ENCODE data around the gene CTDP1. TPM values are rescaled to one million over a fixed set of nuclear protein-coding genes. Genes with fewer than 3 reads are reported as not detected.

The CTDP1 gene
- total RNA-seq = 17.2 and 19.3 TPM in 2 replicates

DNA sequence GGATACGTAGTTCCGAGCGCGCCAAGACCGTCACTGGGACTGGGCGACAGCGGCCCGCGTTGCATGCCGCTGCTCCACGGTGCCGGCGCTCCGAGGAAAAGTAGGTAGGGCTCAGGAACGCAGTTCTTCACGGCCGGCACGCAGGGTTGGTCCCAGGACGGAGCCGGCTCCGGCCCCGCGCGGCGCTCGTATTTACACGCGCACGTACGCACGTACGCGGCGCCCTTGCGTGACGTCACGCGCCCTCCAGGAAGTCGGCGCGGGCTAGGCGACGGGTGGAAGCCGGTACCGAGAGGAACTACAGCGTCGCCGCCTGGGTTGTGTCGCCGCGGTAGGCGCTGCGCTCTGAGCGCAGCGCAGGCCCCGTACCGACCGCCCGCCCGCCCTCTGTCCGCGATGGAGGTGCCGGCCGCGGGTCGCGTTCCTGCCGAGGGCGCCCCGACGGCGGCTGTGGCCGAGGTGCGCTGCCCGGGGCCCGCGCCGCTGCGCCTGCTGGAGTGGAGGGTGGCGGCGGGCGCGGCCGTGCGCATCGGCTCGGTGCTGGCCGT lies at the start of gene CTDP1:
TSS of gene CTDP1 (plus strand) at position 252 of the 548 bp plus-strand sequence. CDS start at position 397, 145 bp downstream.

GRCh38 chr18:79797518-79798345 lies 118.1 kb downstream of the CTDP1 start, which contains the start of gene KCNG2:
TSS of gene KCNG2 (plus strand) at chr18:79797938. CDS start at chr18:79863668, 65,730 bp downstream.

Other genes with a start within 250 kb of the CTDP1 start
- 1.2 and 3.0 TPM in 2 replicates for gene KCNG2, start 118.1 kb downstream of the CTDP1 start, total RNA-seq

All from myometrial cell (primary cell).